Activated T-cell treated with anti-CD3 and anti-CD28 coated beads, Interleukin-2, amount 50 U/mL, for 72 hours (primary cell): Measurements from ENCODE around the gene ZNFX1. TPM values are rescaled to one million over a fixed set of nuclear protein-coding genes. Genes with fewer than 3 reads are reported as not detected.

Experiments used
- ATAC-seq, 2 donors: fragments of 150-1000 bp; cut with Tn5 transposase; replicated peaks in 1 of 2; 2 replicates each; pipeline ENCODE4 v1.10.0; 2021; ENCODE audit warnings: moderate library complexity in 2 of 2, mild to moderate bottlenecking in 1 of 2
- DNase-seq, 2 donors: peaks; one replicate each; pipeline ENCODE4 v3.0.0; 2021 to 2022; ENCODE audit warnings: mixed read lengths in 1 of 2
- H3K27ac Mint-ChIP-seq: one replicate; pipeline ENCODE4 v1.8.0; 2022; ENCODE audit warnings: mild to moderate bottlenecking, moderate library complexity, mixed read lengths
- H3K27me3 Mint-ChIP-seq: one replicate; pipeline ENCODE4 v1.8.0; 2022; ENCODE audit warnings: low read depth, mixed read lengths
- H3K36me3 Mint-ChIP-seq, 2 donors: one replicate each; pipeline ENCODE4 v1.8.0; 2022; ENCODE audit warnings: mixed read lengths in 2 of 2, mild to moderate bottlenecking in 1 of 2; ENCODE audit not compliant: insufficient read depth in 2 of 2
- H3K4me1 Mint-ChIP-seq: one replicate; pipeline ENCODE4 v1.8.0; 2022; ENCODE audit warnings: low read depth, mixed read lengths
- H3K4me3 Mint-ChIP-seq, 2 donors: one replicate each; pipeline ENCODE4 v1.8.0; 2022; ENCODE audit warnings: mild to moderate bottlenecking in 2 of 2, mixed read lengths in 2 of 2, moderate library complexity in 2 of 2
- H3K9me3 Mint-ChIP-seq, 2 donors: one replicate each; pipeline ENCODE4 v1.8.0; 2022; ENCODE audit warnings: mixed read lengths in 2 of 2
- total RNA-seq, 2 donors: library from RNA; stranded (reverse); gene quantifications; one replicate each; pipeline ENCODE4 v1.2.3, GENCODE V29; 2022

Gene ZNFX1
- total RNA-seq, 2 donors from 2014 or later, result 37.8 to 48.8 TPM

GRCh38 chr20:49270736-49271135 is 7.1 kb downstream of the ZNFX1 start:
- no peak for DNase-seq
- Mint-ChIP-seq H3K36me3 (peaks cover 38 to 67% of the 10 kb centered on the region in 2 donors), H3K4me1 (peaks cover 90% of the 10 kb centered on the region), H3K27me3 (no peaks in the 10 kb centered on the region), H3K4me3 (peak overlapping the region; percentile 75 to 87), H3K9me3 (peaks cover 0 to 3% of the 10 kb centered on the region in 2 donors), H3K27ac (peak overlapping the region; percentile 67)
- peak in 1 of 2 donors; percentile 6 for ATAC-seq

DNA sequence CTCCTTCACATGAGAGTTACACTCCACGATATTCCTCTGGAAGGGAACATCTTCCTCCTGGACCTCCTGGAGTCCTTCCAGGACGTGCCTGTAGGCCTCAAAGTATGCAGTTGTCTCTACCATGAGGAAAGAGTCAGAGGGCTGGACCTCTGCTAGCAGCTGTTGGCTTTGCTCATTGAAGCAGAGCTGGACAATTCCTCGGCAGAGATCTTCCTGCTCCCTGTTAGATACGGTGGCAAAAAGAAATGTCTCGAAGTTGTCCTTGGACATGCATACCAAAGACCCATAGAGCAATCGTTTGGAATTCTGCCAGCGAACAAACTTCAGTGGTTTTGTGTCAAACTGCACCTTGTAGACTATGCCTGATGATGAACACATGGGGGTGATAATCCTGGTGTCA is 7.7 kb downstream of the ZNFX1 start:
- ATAC-seq, result peak in 1 of 2 donors; percentile 12

GRCh38 chr20:49268600-49269365 is 9.1 kb downstream of the ZNFX1 start:
- no peak for DNase-seq
- H3K27ac Mint-ChIP-seq, result peak overlapping the region; percentile 74
- no peaks in the 10 kb centered on the region for H3K27me3 Mint-ChIP-seq
- H3K9me3 Mint-ChIP-seq, result peaks cover 0 to 3% of the 10 kb centered on the region in 2 donors
- H3K36me3 Mint-ChIP-seq, result peaks cover 34 to 74% of the 10 kb centered on the region in 2 donors
- ATAC-seq, result no peak
- peaks cover 86% of the 10 kb centered on the region for H3K4me1 Mint-ChIP-seq
- H3K4me3 Mint-ChIP-seq, result peak overlapping the region; percentile 75 to 87

More for the DNA sequence above, 7.7 kb downstream of the ZNFX1 start:
- Mint-ChIP-seq H3K9me3 (peaks cover 0 to 3% of the 10 kb centered on the region in 2 donors), H3K27me3 (no peaks in the 10 kb centered on the region), H3K36me3 (peaks cover 36 to 66% of the 10 kb centered on the region in 2 donors), H3K4me1 (peaks cover 90% of the 10 kb centered on the region), H3K27ac (peak overlapping the region; percentile 67), H3K4me3 (peak overlapping the region; percentile 75 to 87)
- DNase-seq, result no peak

- Mint-ChIP-seq H3K27ac (peak overlapping the region; percentile 94), H3K27me3 (no peaks in the 10 kb centered on the region), H3K4me1 (peaks cover 71% of the 10 kb centered on the region), H3K36me3 (peaks cover 37 to 76% of the 10 kb centered on the region in 2 donors), H3K4me3 (peak overlapping the region; percentile 75 to 87), H3K9me3 (peaks cover 0 to 3% of the 10 kb centered on the region in 2 donors)
- DNase-seq (no peak), ATAC-seq (no peak)
These were observed 10.5 kb downstream of the ZNFX1 start for GRCh38 chr20:49267327-49267726.

- no peak for ATAC-seq
- peaks cover 20 to 59% of the 10 kb centered on the region in 2 donors for H3K36me3 Mint-ChIP-seq
- peaks cover 45% of the 10 kb centered on the region for H3K4me1 Mint-ChIP-seq
- H3K27ac Mint-ChIP-seq, result peak overlapping the region; percentile 65
- H3K9me3 Mint-ChIP-seq, result no peaks in the 10 kb centered on the region
- H3K27me3 Mint-ChIP-seq, result no peaks in the 10 kb centered on the region
- no peak overlapping the region for H3K4me3 Mint-ChIP-seq
- DNase-seq, result no peak
These were observed 15.4 kb downstream of the ZNFX1 start for GRCh38 chr20:49262444-49262843.

DNA sequence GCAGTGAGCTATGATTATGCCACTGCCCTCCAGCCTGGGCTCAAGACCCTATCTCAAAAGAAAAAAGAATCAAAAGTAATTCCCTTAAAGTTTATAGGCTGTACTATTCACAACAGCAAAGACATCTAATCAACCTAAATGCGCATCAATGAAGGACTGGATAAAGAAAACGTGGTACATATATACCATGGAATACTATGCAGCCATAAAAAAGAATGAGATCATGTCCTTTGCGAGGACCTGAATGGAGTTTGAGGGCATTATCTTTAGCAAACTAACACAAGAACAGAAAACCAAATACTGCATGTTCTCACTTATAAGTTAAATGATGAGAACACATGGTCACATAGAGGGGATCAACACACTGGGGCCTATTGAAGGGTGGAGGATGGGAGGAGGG is 16.7 kb downstream of the ZNFX1 start:
- peaks cover 21 to 56% of the 10 kb centered on the region in 2 donors for H3K36me3 Mint-ChIP-seq
- H3K9me3 Mint-ChIP-seq, result no peaks in the 10 kb centered on the region
- peak overlapping the region; percentile 9 for H3K27ac Mint-ChIP-seq
- ATAC-seq, result no peak
- no peak for DNase-seq
- H3K4me3 Mint-ChIP-seq, result no peak overlapping the region
- peaks cover 34% of the 10 kb centered on the region for H3K4me1 Mint-ChIP-seq
- no peaks in the 10 kb centered on the region for H3K27me3 Mint-ChIP-seq

GRCh38 chr20:49260218-49260617 is 17.6 kb downstream of the ZNFX1 start:
- no peaks in the 10 kb centered on the region for H3K27me3 Mint-ChIP-seq
- H3K36me3 Mint-ChIP-seq, result peaks cover 22 to 53% of the 10 kb centered on the region in 2 donors
- ATAC-seq (no peak), DNase-seq (no peak)
- H3K4me1 Mint-ChIP-seq, result peaks cover 26% of the 10 kb centered on the region
- H3K27ac Mint-ChIP-seq, result peak overlapping the region; percentile 88
- peak overlapping the region in 1 of 2 donors; percentile 6 for H3K4me3 Mint-ChIP-seq
- no peaks in the 10 kb centered on the region for H3K9me3 Mint-ChIP-seq

GRCh38 chr20:49259799-49260198 is 18.1 kb downstream of the ZNFX1 start:
- no peak for ATAC-seq
- peak overlapping the region; percentile 82 for H3K27ac Mint-ChIP-seq
- H3K4me1 Mint-ChIP-seq, result peaks cover 23% of the 10 kb centered on the region
- no peak for DNase-seq
- H3K36me3 Mint-ChIP-seq, result peaks cover 23 to 53% of the 10 kb centered on the region in 2 donors
- H3K4me3 Mint-ChIP-seq, result no peak overlapping the region
- no peaks in the 10 kb centered on the region for H3K9me3 Mint-ChIP-seq
- no peaks in the 10 kb centered on the region for H3K27me3 Mint-ChIP-seq

- ATAC-seq, result peak; percentile 26 to 39
- DNase-seq, result no peak
- H3K36me3 Mint-ChIP-seq, result peaks cover 26 to 52% of the 10 kb centered on the region in 2 donors
- H3K4me1 Mint-ChIP-seq, result peaks cover 23% of the 10 kb centered on the region
- no peak overlapping the region for H3K4me3 Mint-ChIP-seq
- H3K9me3 Mint-ChIP-seq, result no peaks in the 10 kb centered on the region
- H3K27me3 Mint-ChIP-seq, result no peaks in the 10 kb centered on the region
- peak overlapping the region; percentile 82 for H3K27ac Mint-ChIP-seq
These were observed 18.6 kb downstream of the ZNFX1 start for GRCh38 chr20:49259284-49259683.

DNA sequence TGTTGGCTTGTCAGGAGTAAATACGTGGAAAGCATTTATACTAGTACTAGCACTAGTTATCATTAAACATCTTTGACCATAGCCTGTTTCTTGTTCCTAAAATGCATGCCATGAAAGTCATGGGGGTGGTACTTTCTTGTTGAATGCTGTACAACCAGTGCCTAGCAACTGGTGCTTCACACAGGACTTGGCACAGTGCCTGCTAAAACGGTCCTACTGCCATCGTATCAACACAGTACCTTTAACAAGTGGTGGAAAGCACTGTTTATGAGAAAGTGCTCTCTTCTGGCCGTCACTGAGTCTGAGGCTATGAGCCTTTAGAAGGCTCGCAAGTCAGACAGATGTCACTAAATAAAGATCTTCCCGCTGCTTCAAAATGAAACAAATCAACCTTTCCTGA is 21.6 kb downstream of the ZNFX1 start:
- H3K4me1 Mint-ChIP-seq, result peaks cover 20% of the 10 kb centered on the region
- peak overlapping the region; percentile 65 for H3K27ac Mint-ChIP-seq
- H3K36me3 Mint-ChIP-seq, result peaks cover 24 to 53% of the 10 kb centered on the region in 2 donors
- no peaks in the 10 kb centered on the region for H3K9me3 Mint-ChIP-seq
- DNase-seq (no peak), ATAC-seq (no peak)
- H3K27me3 Mint-ChIP-seq, result no peaks in the 10 kb centered on the region
- no peak overlapping the region for H3K4me3 Mint-ChIP-seq

DNA sequence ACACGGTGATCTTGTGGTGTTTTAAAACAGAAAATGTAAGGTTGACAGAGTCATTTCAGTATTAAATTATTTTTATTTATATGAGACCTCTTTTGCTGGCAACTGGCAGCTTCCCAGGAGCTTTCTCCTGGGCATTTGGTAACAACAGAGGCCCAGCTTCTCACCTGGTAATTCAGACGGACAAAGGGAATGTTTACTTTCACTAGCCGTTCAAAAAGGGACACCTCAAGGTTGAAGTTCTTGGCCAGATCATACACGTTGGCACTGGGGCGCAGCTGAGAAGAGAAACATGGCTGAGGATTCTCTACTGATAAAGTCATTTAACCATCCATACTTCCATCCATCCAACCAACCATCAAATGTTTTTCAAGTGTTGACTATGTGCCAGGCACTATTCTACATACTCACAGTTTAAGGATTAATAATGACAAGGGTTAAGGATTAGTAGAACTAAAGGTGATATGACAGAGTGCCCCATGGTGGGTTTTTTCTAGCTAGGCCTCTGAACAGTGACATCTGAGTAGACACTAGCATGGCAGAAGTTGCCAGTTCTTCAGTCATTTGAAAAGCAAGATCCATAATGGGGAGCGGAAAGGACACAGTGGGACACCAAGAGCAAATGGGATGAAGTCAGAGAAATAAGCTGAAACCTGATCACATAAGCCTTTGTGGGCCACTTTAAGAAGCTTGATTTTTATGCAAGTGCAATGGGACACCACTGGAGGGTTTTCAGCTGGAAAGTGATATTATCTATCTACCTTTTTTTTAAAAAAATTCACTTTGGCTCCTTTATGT is 25.1 kb downstream of the ZNFX1 start:
- ATAC-seq (no peak), DNase-seq (no peak)
- Mint-ChIP-seq H3K4me1 (no peaks in the 10 kb centered on the region), H3K36me3 (peaks cover 25 to 48% of the 10 kb centered on the region in 2 donors), H3K9me3 (no peaks in the 10 kb centered on the region), H3K4me3 (no peak overlapping the region), H3K27ac (no peak overlapping the region), H3K27me3 (no peaks in the 10 kb centered on the region)

- H3K4me3 Mint-ChIP-seq, result no peak overlapping the region
- H3K27ac Mint-ChIP-seq, result peak overlapping the region; percentile 47
- ATAC-seq (no peak), DNase-seq (no peak)
- H3K4me1 Mint-ChIP-seq, result peaks cover 5% of the 10 kb centered on the region
- H3K9me3 Mint-ChIP-seq, result no peaks in the 10 kb centered on the region
- H3K36me3 Mint-ChIP-seq, result peaks cover 22 to 33% of the 10 kb centered on the region in 2 donors
- H3K27me3 Mint-ChIP-seq, result no peaks in the 10 kb centered on the region
These were observed 28.8 kb downstream of the ZNFX1 start for GRCh38 chr20:49248879-49249665.
